Parathyroid adenoma (tissue), 2 donors: ENCODE data around the gene RARS1.

ENCODE experiments used
- H2AFZ ChIP-seq: fragments of 300-600 bp; sonication (generic); one replicate; pipeline ENCODE4 v1.7.0; 2017; ENCODE audit warnings: antibody characterized with exemption, mild to moderate bottlenecking
- H3K27ac ChIP-seq: fragments of 300-600 bp; sonication (generic); one replicate; pipeline ENCODE4 v1.7.0; 2017
- H3K27me3 ChIP-seq: fragments of 300-600 bp; sonication (generic); one replicate; pipeline ENCODE4 v1.7.0; 2017; ENCODE audit warnings: low read length; ENCODE audit not compliant: control insufficient read depth, insufficient read depth
- H3K36me3 ChIP-seq: fragments of 300-600 bp; sonication (generic); one replicate; pipeline ENCODE4 v1.7.0; 2017; ENCODE audit warnings: low read length; ENCODE audit not compliant: control insufficient read depth, insufficient read depth
- H3K4me1 ChIP-seq: fragments of 300-600 bp; sonication (generic); one replicate; pipeline ENCODE4 v1.7.0; 2017; ENCODE audit warnings: control low read depth
- H3K4me2 ChIP-seq: fragments of 300-600 bp; sonication (generic); one replicate; pipeline ENCODE4 v1.7.0; 2017; ENCODE audit warnings: low read length
- H3K4me3 ChIP-seq: fragments of 300-600 bp; sonication (generic); one replicate; pipeline ENCODE4 v1.7.0; 2017; ENCODE audit warnings: low read depth, low read length
- H3K79me2 ChIP-seq: fragments of 300-600 bp; sonication (generic); one replicate; pipeline ENCODE4 v1.7.0; 2017; ENCODE audit warnings: control low read depth
- H3K9ac ChIP-seq: fragments of 300-600 bp; sonication (generic); one replicate; pipeline ENCODE4 v1.7.0; 2017; ENCODE audit warnings: mild to moderate bottlenecking
- H3K9me3 ChIP-seq: fragments of 300-600 bp; sonication (generic); one replicate; pipeline ENCODE4 v1.7.0; 2017; ENCODE audit warnings: low read length; ENCODE audit not compliant: control insufficient read depth
- CTCF ChIP-seq: fragments of 300-600 bp; sonication (generic); IDR thresholded peaks from one replicate; pipeline ENCODE4 v1.7.0; 2017; ENCODE audit warnings: antibody characterized with exemption, mild to moderate bottlenecking
- donor health status: primary hyperparathyroidism.

Gene RARS1

GRCh38 chr5:168549554-168549953 lies 63.3 kb downstream of the RARS1 start:
- no peak overlapping the region for H3K27ac ChIP-seq
- no peaks in the 10 kb centered on the region for H3K27me3 ChIP-seq
- H3K79me2 ChIP-seq, result peaks cover 2% of the 10 kb centered on the region
- no peaks in the 10 kb centered on the region for H3K9me3 ChIP-seq
- TF ChIP-seq CTCF, result no peak
- H3K9ac ChIP-seq, result no peak overlapping the region
- H3K4me2 ChIP-seq, result no peak overlapping the region
- H2AFZ ChIP-seq, result no peak overlapping the region
- no peak overlapping the region for H3K4me3 ChIP-seq
- H3K4me1 ChIP-seq, result no peaks in the 10 kb centered on the region
- H3K36me3 ChIP-seq, result no peaks in the 10 kb centered on the region

- TF ChIP-seq CTCF, result no peak
- Histone ChIP-seq H2AFZ (no peak overlapping the region), H3K36me3 (no peaks in the 10 kb centered on the region), H3K4me3 (no peak overlapping the region), H3K9me3 (no peaks in the 10 kb centered on the region), H3K4me2 (no peak overlapping the region), H3K9ac (no peak overlapping the region), H3K79me2 (peaks cover 2% of the 10 kb centered on the region), H3K4me1 (no peaks in the 10 kb centered on the region), H3K27ac (no peak overlapping the region), H3K27me3 (no peaks in the 10 kb centered on the region)
Observed at GRCh38 chr5:168550656-168551055, 64.4 kb downstream of the RARS1 start.

GRCh38 chr5:168552146-168552545 lies 65.9 kb downstream of the RARS1 start:
- H3K79me2 ChIP-seq, result peaks cover 2% of the 10 kb centered on the region
- TF ChIP-seq CTCF, result no peak
- no peaks in the 10 kb centered on the region for H3K9me3 ChIP-seq
- H3K4me1 ChIP-seq, result no peaks in the 10 kb centered on the region
- no peak overlapping the region for H3K4me2 ChIP-seq
- H2AFZ ChIP-seq, result no peak overlapping the region
- no peak overlapping the region for H3K9ac ChIP-seq
- H3K4me3 ChIP-seq, result no peak overlapping the region
- H3K36me3 ChIP-seq, result no peaks in the 10 kb centered on the region
- no peaks in the 10 kb centered on the region for H3K27me3 ChIP-seq
- H3K27ac ChIP-seq, result no peak overlapping the region

GRCh38 chr5:168553377-168554130 lies 67.3 kb downstream of the RARS1 start:
- Histone ChIP-seq H3K27me3 (no peaks in the 10 kb centered on the region), H3K9me3 (no peaks in the 10 kb centered on the region), H3K27ac (no peak overlapping the region), H3K4me2 (no peak overlapping the region), H3K9ac (no peak overlapping the region), H3K36me3 (no peaks in the 10 kb centered on the region), H2AFZ (no peak overlapping the region), H3K4me1 (no peaks in the 10 kb centered on the region), H3K4me3 (no peak overlapping the region), H3K79me2 (peaks cover 2% of the 10 kb centered on the region)
- TF ChIP-seq CTCF, result no peak

- H3K4me3 ChIP-seq, result no peak overlapping the region
- no peak overlapping the region for H2AFZ ChIP-seq
- no peaks in the 10 kb centered on the region for H3K9me3 ChIP-seq
- H3K4me1 ChIP-seq, result no peaks in the 10 kb centered on the region
- TF ChIP-seq CTCF, result no peak
- H3K4me2 ChIP-seq, result no peak overlapping the region
- no peaks in the 10 kb centered on the region for H3K36me3 ChIP-seq
- no peak overlapping the region for H3K9ac ChIP-seq
- no peaks in the 10 kb centered on the region for H3K27me3 ChIP-seq
- peaks cover 2% of the 10 kb centered on the region for H3K79me2 ChIP-seq
- no peak overlapping the region for H3K27ac ChIP-seq
Observed at GRCh38 chr5:168557389-168557788, 71.1 kb downstream of the RARS1 start.
